ENCODE data around the gene NUDT8. TPM values are rescaled to one million over a fixed set of nuclear protein-coding genes. Genes with fewer than 3 reads are reported as not detected.

Gene NUDT8
- total and polyA plus RNA-seq, 2 experiments from 2014 or later = 5.0 to 15.1 TPM

GRCh38 chr11:67652965-67653845 lies 23.5 kb upstream of the NUDT8 start:
- Histone ChIP-seq H3K36me3 (ENCODE audit: insufficient read depth) (peaks cover 8% of the 10 kb centered on the region; the same call in 1 of the 2 replicates), H3K4me2 (no peak overlapping the region), H3K4me3 (no peak overlapping the region), H3K27ac (ENCODE audit: low read depth) (no peak overlapping the region), H2AFZ (no peak overlapping the region), H3K27me3 (ENCODE audit: insufficient read depth) (no peaks in the 10 kb centered on the region), H4K20me1 (replicated peaks; ENCODE audit: insufficient read depth) (no peaks in the 10 kb centered on the region), H3F3A (replicated peaks; ENCODE audit: low read depth) (0 out of 2 replicates have a peak, but pooled peaks cover 4% of the 10 kb centered on the region), H3K4me1 (ENCODE audit: insufficient read depth) (no peaks in the 10 kb centered on the region), H3K9me2 (ENCODE audit: insufficient read depth) (no peaks in the 10 kb centered on the region), H3K79me2 (replicated peaks; ENCODE audit: insufficient read depth) (no peaks in the 10 kb centered on the region)
- H3K27me3 Mint-ChIP-seq (ENCODE audit: insufficient read depth, low read depth, poor library complexity) = peaks cover 5% of the 10 kb centered on the region
- no peak overlapping the region for H3K27ac Mint-ChIP-seq
- peaks cover 5% of the 10 kb centered on the region; the same call in 2 of the 3 replicates for H3K36me3 Mint-ChIP-seq (ENCODE audit: low read depth)
- peaks cover 3% of the 10 kb centered on the region; the same call in 1 of the 3 replicates for H3K4me1 Mint-ChIP-seq
- H3K9me3 Mint-ChIP-seq = peaks cover 31% of the 10 kb centered on the region
- no peak for DNase-seq (ENCODE audit: low spot score)
- TF ChIP-seq CREB1 (CRISPR knock-in tag; IDR thresholded peaks at IDR 0.05; ENCODE audit: low read depth) = no peak
- TF ChIP-seq ETS1 (IDR thresholded peaks at IDR 0.05) = no peak
- TF ChIP-seq STAT1 (IDR thresholded peaks at IDR 0.05; ENCODE audit: unreplicated experiment) = no peak
- TF ChIP-seq ZNF462 (CRISPR knock-in tag; IDR thresholded peaks at IDR 0.05) = no peak
- no peak for TF ChIP-seq ZNF331 (CRISPR knock-in tag; IDR thresholded peaks at IDR 0.05; ENCODE audit: low read depth)
- no peak for ATAC-seq
- H3K4me3 Mint-ChIP-seq = no peak overlapping the region

All from GM23338 (cell line).